ENCODE results near the gene PLEKHA7.

PLEKHA7 gene

DNA sequence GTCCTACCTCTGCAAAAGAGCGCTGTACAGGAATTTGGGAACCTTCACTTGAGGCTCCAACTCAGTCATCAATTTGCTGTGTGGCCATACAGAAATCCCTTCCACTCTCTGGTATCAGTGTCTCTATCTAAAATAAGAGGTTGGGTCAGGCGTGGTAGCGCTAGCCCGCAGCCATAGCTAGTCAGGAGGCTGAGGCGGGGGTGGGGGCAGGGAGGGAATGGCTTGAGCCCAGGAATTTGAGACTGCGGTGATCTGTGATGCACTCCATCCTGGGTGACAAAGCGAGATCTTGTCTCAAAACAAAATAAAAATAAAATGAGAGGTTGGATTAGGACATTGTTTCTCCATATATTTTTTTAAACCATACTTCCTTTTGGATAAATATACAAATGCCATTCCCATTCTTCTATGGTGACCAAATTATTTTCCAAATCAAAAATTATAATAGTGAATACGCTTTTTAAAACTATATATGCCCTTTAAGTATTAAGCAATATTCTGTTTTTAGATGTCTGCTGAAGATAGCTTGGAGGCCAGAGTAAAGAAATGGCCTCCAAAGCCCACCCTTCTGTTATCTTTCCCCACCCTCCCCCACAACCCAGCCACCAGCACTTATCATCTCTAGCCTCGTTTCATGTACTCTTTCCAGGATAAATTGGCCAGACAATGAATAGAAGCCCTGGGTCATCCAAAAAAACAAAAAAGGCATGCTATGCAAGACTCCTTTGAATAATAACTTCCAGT is 87.2 kb downstream of the PLEKHA7 start:
- peaks cover 48% of the 10 kb centered on the region for H3K27me3 ChIP-seq (replicated peaks)
- no peak overlapping the region for H3K27ac ChIP-seq
- H3K4me3 ChIP-seq (ENCODE audit: low read depth, low read length) = no peak overlapping the region
- H3K36me3 ChIP-seq (replicated peaks) = no peaks in the 10 kb centered on the region
- TF ChIP-seq, protein P1, sequence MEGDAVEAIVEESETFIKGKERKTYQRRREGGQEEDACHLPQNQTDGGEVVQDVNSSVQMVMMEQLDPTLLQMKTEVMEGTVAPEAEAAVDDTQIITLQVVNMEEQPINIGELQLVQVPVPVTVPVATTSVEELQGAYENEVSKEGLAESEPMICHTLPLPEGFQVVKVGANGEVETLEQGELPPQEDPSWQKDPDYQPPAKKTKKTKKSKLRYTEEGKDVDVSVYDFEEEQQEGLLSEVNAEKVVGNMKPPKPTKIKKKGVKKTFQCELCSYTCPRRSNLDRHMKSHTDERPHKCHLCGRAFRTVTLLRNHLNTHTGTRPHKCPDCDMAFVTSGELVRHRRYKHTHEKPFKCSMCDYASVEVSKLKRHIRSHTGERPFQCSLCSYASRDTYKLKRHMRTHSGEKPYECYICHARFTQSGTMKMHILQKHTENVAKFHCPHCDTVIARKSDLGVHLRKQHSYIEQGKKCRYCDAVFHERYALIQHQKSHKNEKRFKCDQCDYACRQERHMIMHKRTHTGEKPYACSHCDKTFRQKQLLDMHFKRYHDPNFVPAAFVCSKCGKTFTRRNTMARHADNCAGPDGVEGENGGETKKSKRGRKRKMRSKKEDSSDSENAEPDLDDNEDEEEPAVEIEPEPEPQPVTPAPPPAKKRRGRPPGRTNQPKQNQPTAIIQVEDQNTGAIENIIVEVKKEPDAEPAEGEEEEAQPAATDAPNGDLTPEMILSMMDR (IDR thresholded peaks at IDR 0.05; ENCODE audit: low read depth, low read length, missing control alignments) = no peak
- no peak for DNase-seq
- in situ Hi-C loops (cut with HindIII; ENCODE audit: low pct_ligation_motif_present, low sequenced_read_pairs) = no loop called here

GRCh38 chr11:16925561-16926065 is 88.6 kb downstream of the PLEKHA7 start:
- TF ChIP-seq, protein P1 (IDR thresholded peaks at IDR 0.05; ENCODE audit: low read depth, low read length, missing control alignments) = no peak
- DNase-seq = peak; percentile 7
- H3K4me3 ChIP-seq (ENCODE audit: low read depth, low read length) = peak overlapping the region; percentile 46
- no peaks in the 10 kb centered on the region for H3K36me3 ChIP-seq (replicated peaks)
- peaks cover 57% of the 10 kb centered on the region for H3K27me3 ChIP-seq (replicated peaks)
- no peak overlapping the region for H3K27ac ChIP-seq
- in situ Hi-C loops (cut with HindIII; ENCODE audit: low pct_ligation_motif_present, low sequenced_read_pairs) = no loop called here

DNA sequence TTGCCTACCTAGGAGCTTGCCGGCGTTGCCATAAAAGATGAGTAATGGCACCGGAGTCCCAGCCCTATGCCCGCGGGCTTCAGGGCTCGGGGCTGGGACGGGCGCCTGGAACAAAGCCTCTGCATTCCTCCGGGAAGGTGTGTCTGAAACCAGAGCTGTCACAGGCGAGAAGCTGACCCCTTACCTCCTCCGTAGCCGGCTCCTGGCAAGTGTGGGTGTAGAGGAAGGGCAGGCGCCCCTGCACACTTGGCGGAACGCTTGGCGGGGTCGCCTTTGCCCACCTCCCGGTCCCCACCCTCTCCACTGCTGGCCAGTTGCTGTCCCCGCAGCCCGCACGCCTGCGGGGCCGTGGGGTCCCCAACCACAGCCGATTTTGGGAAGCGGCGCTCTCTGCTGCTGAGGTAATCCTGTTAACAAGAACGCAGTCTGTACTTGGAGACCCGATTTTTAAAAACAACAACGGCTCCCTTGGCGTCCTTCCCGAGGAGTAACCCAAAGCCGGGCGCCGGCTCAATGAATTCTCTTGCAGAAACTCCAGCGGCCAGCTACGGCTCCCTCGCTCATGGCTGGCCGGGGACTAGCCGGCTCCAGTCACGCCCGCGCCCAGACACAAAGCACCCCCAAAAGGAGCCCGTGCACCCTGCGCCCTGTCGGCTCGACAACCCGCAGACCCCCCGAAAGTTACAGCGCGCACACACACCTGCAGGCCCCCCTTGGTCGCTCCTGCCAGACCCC is 89.2 kb downstream of the PLEKHA7 start:
- Histone ChIP-seq H3K27ac (no peak overlapping the region), H3K27me3 (replicated peaks) (peaks cover 63% of the 10 kb centered on the region), H3K4me3 (ENCODE audit: low read depth, low read length) (peak overlapping the region; percentile 46), H3K36me3 (replicated peaks) (no peaks in the 10 kb centered on the region)
- DNase-seq = peak; percentile 6
- in situ Hi-C loops (cut with HindIII; ENCODE audit: low pct_ligation_motif_present, low sequenced_read_pairs) = no loop called here
- TF ChIP-seq, protein P1 (IDR thresholded peaks at IDR 0.05; ENCODE audit: low read depth, low read length, missing control alignments) = no peak

- Histone ChIP-seq H3K36me3 (replicated peaks) (no peaks in the 10 kb centered on the region), H3K27me3 (replicated peaks) (peaks cover 67% of the 10 kb centered on the region), H3K27ac (no peak overlapping the region), H3K4me3 (ENCODE audit: low read depth, low read length) (no peak overlapping the region)
- TF ChIP-seq, protein P1 (IDR thresholded peaks at IDR 0.05; ENCODE audit: low read depth, low read length, missing control alignments) = no peak
- DNase-seq = no peak
- in situ Hi-C loops (cut with HindIII; ENCODE audit: low pct_ligation_motif_present, low sequenced_read_pairs) = no loop called here
Measured at GRCh38 chr11:16924462-16924825, 89.8 kb downstream of the PLEKHA7 start.

- H3K27me3 ChIP-seq (replicated peaks) = peaks cover 70% of the 10 kb centered on the region
- no peak overlapping the region for H3K4me3 ChIP-seq (ENCODE audit: low read depth, low read length)
- TF ChIP-seq, protein P1 (IDR thresholded peaks at IDR 0.05; ENCODE audit: low read depth, low read length, missing control alignments) = no peak
- in situ Hi-C loops (cut with HindIII; ENCODE audit: low pct_ligation_motif_present, low sequenced_read_pairs) = no loop called here
- no peak overlapping the region for H3K27ac ChIP-seq
- DNase-seq = no peak
- no peaks in the 10 kb centered on the region for H3K36me3 ChIP-seq (replicated peaks)
Measured at GRCh38 chr11:16923987-16924386, 90.2 kb downstream of the PLEKHA7 start.
